H1 (cell line): Measurements from ENCODE around the gene MAMSTR. TPM values are rescaled to one million over a fixed set of nuclear protein-coding genes. Genes with fewer than 3 reads are reported as not detected.

Experiments used
- CTCF ChIA-PET: fragments of 300-600 bp; sonication (Branson Sonifier 250); formaldehyde crosslinking; loops from one replicate; lab custom pipeline; 2021; ENCODE audit not compliant: partially characterized antibody; lab: Charles Lee
- POLR2A ChIA-PET: fragments of 300-600 bp; sonication (Branson Sonifier 250); formaldehyde crosslinking; loops from one replicate; lab custom pipeline; 2021; ENCODE audit warnings: inconsistent platforms; ENCODE audit not compliant: partially characterized antibody; lab: Charles Lee
- DNase-seq, 2 experiments: peaks; one replicate each; pipeline versions ENCODE4 v3.0.0 to v3.0.0-alpha.2; 2010 to 2022; ENCODE audit warnings: low spot score in 2 of 2, low read depth in 1 of 2, mixed read lengths in 1 of 2
- FAIRE-seq: peaks from 2 replicates; lab custom pipeline; 2011; peaks lifted over from hg19 to GRCh38; lab: Jason Lieb, UNC
- H2AFZ ChIP-seq: 2 replicates; pipeline ENCODE4 v1.8.1; 2012; ENCODE audit warnings: low read length, inconsistent platforms
- H2AK5ac ChIP-seq: 2 replicates; pipeline ENCODE4 v1.6.1; 2013; ENCODE audit warnings: low read depth, low read length
- H2BK120ac ChIP-seq: replicated peaks from 2 replicates; pipeline ENCODE3; 2013; ENCODE audit warnings: low read depth, low read length, inconsistent platforms
- H2BK12ac ChIP-seq: 2 replicates; pipeline ENCODE4 v1.6.1; 2013; ENCODE audit warnings: low read depth, low read length
- H2BK15ac ChIP-seq: 2 replicates; pipeline ENCODE4 v1.6.1; 2013; ENCODE audit warnings: low read length
- H2BK20ac ChIP-seq: 2 replicates; pipeline ENCODE4 v1.6.1; 2013; ENCODE audit warnings: low read length
- H2BK5ac ChIP-seq: 2 replicates; pipeline ENCODE4 v1.6.1; 2013; ENCODE audit warnings: low read depth, low read length
- H3K14ac ChIP-seq: 2 replicates; pipeline ENCODE4 v1.6.1; 2013; ENCODE audit warnings: inconsistent platforms; ENCODE audit not compliant: insufficient read length
- H3K18ac ChIP-seq: 2 replicates; pipeline ENCODE4 v1.6.1; 2013; ENCODE audit warnings: low read length; ENCODE audit errors: extremely low read depth
- H3K23ac ChIP-seq: 2 replicates; pipeline ENCODE4 v1.6.1; 2013; ENCODE audit warnings: inconsistent platforms; ENCODE audit not compliant: insufficient read length
- H3K23me2 ChIP-seq: 2 replicates; pipeline ENCODE4 v1.6.1; 2013; ENCODE audit warnings: low read depth, low read length
- H3K27ac ChIP-seq: 2 replicates; pipeline ENCODE4 v1.6.1; 2011; ENCODE audit warnings: low read depth, low read length, inconsistent platforms
- H3K27me3 ChIP-seq, 4 experiments: replicated peaks in 1 of 4; 1 replicate in 1 of 4; 2 replicates in 3 of 4; pipeline versions ENCODE4 v1.6.1 to v1.8.1; 2011 to 2013; ENCODE audit warnings: low read length in 3 of 4, mild to moderate bottlenecking in 3 of 4, inconsistent platforms in 2 of 4, mixed read lengths in 2 of 4, moderate library complexity in 1 of 4; ENCODE audit not compliant: control insufficient read depth in 3 of 4, insufficient read depth in 3 of 4; ENCODE audit errors: extremely low read depth in 1 of 4
- H3K36me3 ChIP-seq, 4 experiments: 2 replicates each; pipeline versions ENCODE4 v1.6.1 to v1.8.1; 2011 to 2013; ENCODE audit warnings: mild to moderate bottlenecking in 4 of 4, low read length in 3 of 4, moderate library complexity in 2 of 4, control low read depth in 1 of 4, inconsistent platforms in 1 of 4; ENCODE audit not compliant: insufficient read depth in 4 of 4, control insufficient read depth in 2 of 4
- H3K4ac ChIP-seq: replicated peaks from 2 replicates; pipeline ENCODE3; 2013; ENCODE audit warnings: low read length, low read depth, mixed read lengths, inconsistent platforms; ENCODE audit not compliant: insufficient read length
- H3K4me1 ChIP-seq, 4 experiments: replicated peaks in 1 of 4; 1 replicate in 1 of 4; 2 replicates in 3 of 4; pipeline versions ENCODE4 v1.6.1 to v1.8.1; 2011 to 2013; ENCODE audit warnings: low read length in 3 of 4, inconsistent platforms in 2 of 4, mixed read lengths in 1 of 4; ENCODE audit not compliant: insufficient read depth in 4 of 4, control insufficient read depth in 3 of 4
- H3K4me2 ChIP-seq, 2 experiments: 2 replicates each; pipeline versions ENCODE4 v1.6.1 to v1.8.1; 2011 to 2013; ENCODE audit warnings: low read depth in 2 of 2, low read length in 2 of 2, control low read depth in 1 of 2, inconsistent platforms in 1 of 2, mild to moderate bottlenecking in 1 of 2; ENCODE audit not compliant: insufficient read depth in 1 of 2
- H3K4me3 ChIP-seq, 4 experiments: fragments of 200-600, 300-600 bp in 1 of 4; sonication (generic), shearing (Covaris generic), sonication (Bioruptor Twin) in 1 of 4; 2 replicates each; pipeline versions ENCODE4 v1.5.1 to v1.8.1; 2011 to 2016; ENCODE audit warnings: low read length in 4 of 4, low read depth in 3 of 4, control low read depth in 2 of 4, inconsistent platforms in 2 of 4, mild to moderate bottlenecking in 2 of 4, mixed read lengths in 1 of 4, moderate library complexity in 1 of 4; ENCODE audit not compliant: insufficient read depth in 2 of 4; ENCODE audit errors: extremely low read depth in 1 of 4
- H3K56ac ChIP-seq: replicated peaks from 2 replicates; pipeline ENCODE3; 2013; ENCODE audit warnings: low read depth, mild to moderate bottlenecking, mixed read lengths, low read length, inconsistent platforms; ENCODE audit not compliant: insufficient read length
- H3K79me1 ChIP-seq: 2 replicates; pipeline ENCODE4 v1.6.1; 2013; ENCODE audit warnings: low read depth, low read length, control low read depth
- H3K79me2 ChIP-seq, 2 experiments: 2 replicates each; pipeline versions ENCODE4 v1.6.1 to v1.8.1; 2012 to 2013; ENCODE audit warnings: low read length in 2 of 2, mild to moderate bottlenecking in 2 of 2, inconsistent platforms in 1 of 2; ENCODE audit not compliant: insufficient read depth in 2 of 2, control insufficient read depth in 1 of 2
- H3K9ac ChIP-seq, 4 experiments: replicated peaks in 1 of 4; 1 replicate in 1 of 4; 2 replicates in 3 of 4; pipeline versions ENCODE4 v1.6.1 to v1.8.1; 2011 to 2013; ENCODE audit warnings: low read depth in 3 of 4, low read length in 3 of 4, control low read depth in 2 of 4, mild to moderate bottlenecking in 2 of 4, moderate library complexity in 2 of 4, inconsistent platforms in 1 of 4; ENCODE audit errors: extremely low read depth in 1 of 4
- H3K9me3 ChIP-seq, 2 experiments: 2 replicates each; pipeline versions ENCODE4 v1.6.1 to v1.8.1; 2012 to 2013; ENCODE audit warnings: mild to moderate bottlenecking in 2 of 2, moderate library complexity in 2 of 2, control low read depth in 1 of 2, inconsistent platforms in 1 of 2, low read depth in 1 of 2, low read length in 1 of 2, mixed read lengths in 1 of 2; ENCODE audit not compliant: insufficient read depth in 2 of 2
- H4K20me1 ChIP-seq, 2 experiments: replicated peaks in 1 of 2; 2 replicates each; pipeline versions ENCODE3 to v1.8.1; 2011 to 2013; ENCODE audit warnings: inconsistent platforms in 2 of 2, low read length in 2 of 2, mild to moderate bottlenecking in 1 of 2; ENCODE audit not compliant: insufficient read depth in 2 of 2, control insufficient read depth in 1 of 2
- H4K5ac ChIP-seq: 2 replicates; pipeline ENCODE4 v1.6.1; 2013; ENCODE audit warnings: low read length, low read depth, mixed read lengths, inconsistent platforms; ENCODE audit not compliant: insufficient read length
- H4K8ac ChIP-seq: 2 replicates; pipeline ENCODE4 v1.8.0; 2013; ENCODE audit warnings: mild to moderate bottlenecking, moderate library complexity, low read length, inconsistent platforms; ENCODE audit not compliant: insufficient read depth; ENCODE audit errors: extremely low read depth
- H4K91ac ChIP-seq: replicated peaks from 2 replicates; pipeline ENCODE3; 2013; ENCODE audit warnings: low read length, mixed read lengths, inconsistent platforms; ENCODE audit not compliant: insufficient read length
- ASH2L ChIP-seq: fragments of 200-600, 300-600 bp; sonication (generic); IDR thresholded peaks from one replicate; pipeline ENCODE4 v1.7.1; 2017; ENCODE audit warnings: low read length
- ATF3 ChIP-seq: IDR thresholded peaks from 2 replicates; pipeline ENCODE4 v1.6.1; 2011; ENCODE audit warnings: low read depth, mild to moderate bottlenecking, low read length; ENCODE audit not compliant: insufficient read depth
- CTCF ChIP-seq, 3 experiments: IDR thresholded peaks; 1 replicate in 2 of 3; 2 replicates in 1 of 3; pipeline versions ENCODE4 v1.5.1 to v1.6.1; 2011; ENCODE audit warnings: low read length in 3 of 3, mild to moderate bottlenecking in 3 of 3, inconsistent platforms in 2 of 3, low read depth in 1 of 3, moderate library complexity in 1 of 3; ENCODE audit not compliant: insufficient read depth in 1 of 3; ENCODE audit errors: control extremely low read depth in 1 of 3
- JUND ChIP-seq: IDR thresholded peaks from 2 replicates; pipeline ENCODE4 v1.6.1; 2011; ENCODE audit warnings: mild to moderate bottlenecking, improper control_type of control experiment, low read length
- KDM4A ChIP-seq: IDR thresholded peaks from one replicate; pipeline ENCODE4 v1.7.1; 2012; ENCODE audit warnings: low read depth, mild to moderate bottlenecking, moderate library complexity, low read length, inconsistent platforms; ENCODE audit not compliant: severe bottlenecking
- MAX ChIP-seq: IDR thresholded peaks from 2 replicates; pipeline ENCODE4 v1.6.1; 2012; ENCODE audit warnings: inconsistent platforms
- RAD21 ChIP-seq, 2 experiments: IDR thresholded peaks in 1 of 2; conservative IDR thresholded peaks in 1 of 2; 2 replicates each; pipeline ENCODE4 v1.6.1; 2011; ENCODE audit warnings: low read depth in 2 of 2, low read length in 2 of 2, improper control_type of control experiment in 1 of 2, inconsistent platforms in 1 of 2, mild to moderate bottlenecking in 1 of 2, moderate library complexity in 1 of 2
- WGBS, 2 experiments: shearing (Covaris generic) in 1 of 2; methylation state at CpG; one replicate each; pipeline versions ENCODE4 v1.1.6 to v1.1.7; 2013 to 2015; ENCODE audit warnings: low lambda C conversion rate in 2 of 2, mixed read lengths in 2 of 2, inconsistent platforms in 1 of 2, low coverage in 1 of 2, missing lambda C conversion rate in 1 of 2; ENCODE audit not compliant: insufficient replicate concordance in 2 of 2, insufficient coverage in 1 of 2, insufficient read length in 1 of 2; ENCODE audit errors: extremely low coverage in 1 of 2, missing lambda C conversion rate in 1 of 2; 5-methylcytosine and 5-hydroxymethylcytosine counted together
- polyA plus RNA-seq, 7 experiments: library from polyadenylated mRNA; depleted of rRNA in 3 of 7; stranded (reverse) in 5 of 7; unstranded in 2 of 7; fragments of >200 nt in 5 of 7; fragments of 200-250 nt in 2 of 7; gene quantifications; 1 replicate in 5 of 7; 2 replicates in 1 of 7; 4 replicates in 1 of 7; pipeline versions ENCODE4 v1.2.1 to v1.2.3, GENCODE V29; 2011 to 2013; ENCODE audit warnings: missing spikeins in 2 of 7, mixed read lengths in 2 of 7
- total RNA-seq: library from RNA; stranded (reverse); fragmentation: NEBNext Ultra II Directional; extraction: Animal tissue kit (Norgen Biotek cat#: 25700); gene quantifications from 2 replicates; pipeline ENCODE4 v1.2.1, GENCODE V29; 2021

The MAMSTR gene
- total and polyA plus RNA-seq, 2 of the 8 experiments (the other 6 are each of a cell fraction or from before 2014, with no cell fraction given), result 2.0 to 2.3 TPM

- WGBS, 2 experiments, result 38% methylated on average over 56 of the region's 77 CpGs; no CpG with 5 or more reads in 1 of the 2 experiments
These were observed 9.6 kb upstream of the MAMSTR start for GRCh38 chr19:48728911-48729664.

More at GRCh38 chr19:48728911-48729664, 9.6 kb upstream of the MAMSTR start:
- H3K23me2 ChIP-seq, result peaks cover 5% of the 10 kb centered on the region; the same call in 1 of the 2 replicates
- H2AK5ac ChIP-seq, result no peak overlapping the region
- no peaks in the 10 kb centered on the region for H3K79me1 ChIP-seq
- peaks cover 0 to 7% (median 0%) of the 10 kb centered on the region in 4 experiments; a peak in 3 of 7 replicates for H3K4me1 ChIP-seq
- no peaks in the 10 kb centered on the region for H3K79me2 ChIP-seq
- no peak overlapping the region for H2BK15ac ChIP-seq
- H3K4ac ChIP-seq, result no peak overlapping the region
- no peaks in the 10 kb centered on the region for H4K20me1 ChIP-seq
- H3K4me2 ChIP-seq, result peak overlapping the region; percentile 46 to 79; a peak in 3 of 4 replicates
- FAIRE-seq, result no peak
- no peak overlapping the region for H4K91ac ChIP-seq
- peak in 1 of 2 experiments; percentile 77 for DNase-seq
- H3K9me3 ChIP-seq, result no peaks in the 10 kb centered on the region
- H2BK12ac ChIP-seq, result no peak overlapping the region; the same call in 1 of the 2 replicates
- H3K27ac ChIP-seq, result no peak overlapping the region
- H3K56ac ChIP-seq, result no peak overlapping the region
- H2BK20ac ChIP-seq, result no peak overlapping the region
- no peak overlapping the region for H3K14ac ChIP-seq
- no peaks in the 10 kb centered on the region for H3K36me3 ChIP-seq
- H3K27me3 ChIP-seq, result no peaks in the 10 kb centered on the region
- H3K23ac ChIP-seq, result no peak overlapping the region
- TF ChIP-seq MAX, result peak; percentile 63
- peak; percentile 38 for TF ChIP-seq KDM4A
- no peak for TF ChIP-seq JUND
- peak; percentile 40 for TF ChIP-seq ASH2L
- peak; percentile 37 to 47 (median 47); a peak in 3 of 4 replicates for TF ChIP-seq CTCF (IDR thresholded peaks at IDR 0.05; ENCODE audit: control extremely low read depth in 1 of 3, insufficient read depth in 1 of 3, low read depth in 1 of 3, low read length in 3 of 3)
- TF ChIP-seq ATF3, result no peak
- peak in 1 of 2 experiments; percentile 34; a peak in 1 of 4 replicates for TF ChIP-seq RAD21 (IDR thresholded peaks at IDR 0.05 in 1 of 2, conservative IDR thresholded peaks at IDR 0.05 in 1 of 2; ENCODE audit: low read depth in 2 of 2, low read length in 2 of 2)
- TF ChIP-seq, all 59 proteins: peak for 5
- POLR2A ChIA-PET, result interaction anchor here (0.7 to 2.5 kb wide), 12 partner anchors 9 to 99 kb away, joined by 3 to 12 read pairs (median 4); partner anchors contain the start of genes CA11, IZUMO1 and MAMSTR
- H4K8ac ChIP-seq, result peak overlapping the region; percentile 66
- H3K4me3 ChIP-seq, result peak overlapping the region; percentile 32 to 55 (median 40)
- CTCF ChIA-PET, result interaction anchor here (0.6 to 5.1 kb wide), 9 partner anchors 10 to 90 kb away, joined by 3 to 33 read pairs (median 4); no protein-coding TSS in a partner anchor
- H3K9ac ChIP-seq, result peak overlapping the region in 2 of 4 experiments; percentile 25 to 46; a peak in 4 of 7 replicates
- H2BK120ac ChIP-seq, result no peak overlapping the region
- H3K18ac ChIP-seq, result peak overlapping the region; percentile 38
- peak overlapping the region; percentile 94 for H2AFZ ChIP-seq
- H2BK5ac ChIP-seq, result no peak overlapping the region; the same call in 1 of the 2 replicates
- H4K5ac ChIP-seq, result no peak overlapping the region
